Measurements from ENCODE around the gene SMARCB1.
A peak's percentile ranks its signal among the peaks of the same experiment; 100 is the strongest.

The SMARCB1 gene

GRCh38 chr22:23782703-23783102, 4.1 kb upstream of the SMARCB1 start:
- ATAC-seq (ENCODE audit: low read depth): no peak
- DNase-seq (ENCODE audit: low spot score): no peak
- Histone ChIP-seq H3K27ac (ENCODE audit: poor library complexity, severe bottlenecking) (no peak overlapping the region), H3K36me3 (ENCODE audit: low read depth) (no peaks in the 10 kb centered on the region), H3K4me1 (ENCODE audit: insufficient read depth, poor library complexity, severe bottlenecking) (peaks cover 11% of the 10 kb centered on the region), H3K9me3 (ENCODE audit: severe bottlenecking) (no peaks in the 10 kb centered on the region), H3K4me3 (ENCODE audit: severe bottlenecking) (no peak overlapping the region), H3K27me3 (ENCODE audit: insufficient read depth, poor library complexity, severe bottlenecking) (no peaks in the 10 kb centered on the region)
- no peak for TF ChIP-seq CTCF (IDR thresholded peaks at IDR 0.05; ENCODE audit: poor library complexity, severe bottlenecking)

GRCh38 chr22:23783265-23784150, 3.3 kb upstream of the SMARCB1 start:
- TF ChIP-seq CTCF (IDR thresholded peaks at IDR 0.05; ENCODE audit: poor library complexity, severe bottlenecking): no peak
- Histone ChIP-seq H3K9me3 (ENCODE audit: severe bottlenecking) (no peaks in the 10 kb centered on the region), H3K4me3 (ENCODE audit: severe bottlenecking) (no peak overlapping the region), H3K27me3 (ENCODE audit: insufficient read depth, poor library complexity, severe bottlenecking) (no peaks in the 10 kb centered on the region), H3K36me3 (ENCODE audit: low read depth) (peaks cover 3% of the 10 kb centered on the region; the same call in 1 of the 2 replicates), H3K4me1 (ENCODE audit: insufficient read depth, poor library complexity, severe bottlenecking) (peaks cover 11% of the 10 kb centered on the region), H3K27ac (ENCODE audit: poor library complexity, severe bottlenecking) (no peak overlapping the region)
- no peak for DNase-seq (ENCODE audit: low spot score)
- ATAC-seq (ENCODE audit: low read depth): no peak

DNA sequence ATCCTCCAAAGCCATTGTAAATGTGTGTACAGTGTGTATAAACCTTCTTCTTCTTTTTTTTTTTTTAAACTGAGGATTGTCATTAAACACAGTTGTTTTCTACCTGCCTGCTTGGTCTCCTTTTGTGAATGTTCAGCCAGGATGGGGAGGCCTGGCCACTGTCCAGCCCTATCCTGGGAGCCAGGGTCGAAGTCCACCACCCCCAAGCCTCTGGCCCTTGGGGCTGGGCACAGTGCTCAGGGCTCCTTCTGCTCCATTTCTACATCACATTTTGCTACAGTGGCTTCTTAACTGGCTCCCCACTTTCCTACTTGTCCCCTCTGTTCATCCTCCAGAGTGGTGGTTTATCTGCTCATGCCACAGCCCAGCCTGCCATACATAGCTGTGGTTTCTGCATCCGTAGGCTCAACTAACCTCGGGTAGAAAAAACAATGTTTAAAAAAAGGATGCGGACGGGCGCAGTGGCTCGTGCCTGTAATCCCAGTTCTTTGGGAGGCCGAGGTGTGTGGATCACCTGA, 2.5 kb upstream of the SMARCB1 start:
- TF ChIP-seq CTCF (IDR thresholded peaks at IDR 0.05; ENCODE audit: poor library complexity, severe bottlenecking): no peak
- Histone ChIP-seq H3K27me3 (ENCODE audit: insufficient read depth, poor library complexity, severe bottlenecking) (no peaks in the 10 kb centered on the region), H3K27ac (ENCODE audit: poor library complexity, severe bottlenecking) (no peak overlapping the region), H3K9me3 (ENCODE audit: severe bottlenecking) (no peaks in the 10 kb centered on the region), H3K4me1 (ENCODE audit: insufficient read depth, poor library complexity, severe bottlenecking) (peaks cover 11% of the 10 kb centered on the region), H3K36me3 (ENCODE audit: low read depth) (peaks cover 9% of the 10 kb centered on the region), H3K4me3 (ENCODE audit: severe bottlenecking) (no peak overlapping the region)
- DNase-seq (ENCODE audit: low spot score) (no peak), ATAC-seq (ENCODE audit: low read depth) (no peak)

DNA sequence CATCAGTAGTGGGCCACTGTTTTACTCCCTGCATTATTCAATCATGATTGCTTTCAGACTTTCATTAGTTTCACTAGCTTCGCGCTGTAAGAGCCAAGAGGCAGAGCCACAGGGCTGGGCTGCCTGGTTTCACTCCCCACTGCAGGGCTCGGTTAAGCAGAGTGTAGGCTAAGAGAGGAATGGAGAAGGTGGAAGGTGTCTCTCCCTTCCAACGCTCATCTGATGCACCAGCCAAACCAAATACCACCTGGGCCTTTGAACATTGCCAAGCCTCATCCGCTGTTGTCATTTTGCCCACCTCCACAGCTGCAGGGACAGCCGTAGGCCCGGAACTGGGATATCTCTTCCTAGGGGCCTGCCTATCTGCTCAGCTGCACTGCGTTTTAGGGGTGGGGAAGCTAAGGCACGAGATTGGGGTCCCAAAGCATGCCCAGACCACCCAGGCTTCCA, 480 bp upstream of the SMARCB1 start:
- Histone ChIP-seq H3K9me3 (ENCODE audit: severe bottlenecking) (no peaks in the 10 kb centered on the region), H3K4me1 (ENCODE audit: insufficient read depth, poor library complexity, severe bottlenecking) (peaks cover 8% of the 10 kb centered on the region), H3K36me3 (ENCODE audit: low read depth) (peaks cover 27% of the 10 kb centered on the region), H3K27me3 (ENCODE audit: insufficient read depth, poor library complexity, severe bottlenecking) (no peaks in the 10 kb centered on the region), H3K4me3 (ENCODE audit: severe bottlenecking) (peak overlapping the region; percentile 92), H3K27ac (ENCODE audit: poor library complexity, severe bottlenecking) (peak overlapping the region; percentile 85)
- no peak for TF ChIP-seq CTCF (IDR thresholded peaks at IDR 0.05; ENCODE audit: poor library complexity, severe bottlenecking)
- DNase-seq (ENCODE audit: low spot score) (no peak), ATAC-seq (ENCODE audit: low read depth) (no peak)

GRCh38 chr22:23787600-23787896, 782 bp downstream of the SMARCB1 start:
- peak overlapping the region; percentile 85 for H3K27ac ChIP-seq (ENCODE audit: poor library complexity, severe bottlenecking)
- peak overlapping the region; percentile 92 for H3K4me3 ChIP-seq (ENCODE audit: severe bottlenecking)
- H3K27me3 ChIP-seq (ENCODE audit: insufficient read depth, poor library complexity, severe bottlenecking): no peaks in the 10 kb centered on the region
- ATAC-seq (ENCODE audit: low read depth) (peak; percentile 30), DNase-seq (ENCODE audit: low spot score) (no peak)
- no peaks in the 10 kb centered on the region for H3K9me3 ChIP-seq (ENCODE audit: severe bottlenecking)
- H3K4me1 ChIP-seq (ENCODE audit: insufficient read depth, poor library complexity, severe bottlenecking): no peaks in the 10 kb centered on the region
- no peak for TF ChIP-seq CTCF (IDR thresholded peaks at IDR 0.05; ENCODE audit: poor library complexity, severe bottlenecking)
- peaks cover 40% of the 10 kb centered on the region for H3K36me3 ChIP-seq (ENCODE audit: low read depth)

Measured in RWPE2 (cell line).